Renal cortex interstitium (tissue), 11 donors: ENCODE data around the gene OCIAD1. TPM values are rescaled to one million over a fixed set of nuclear protein-coding genes. Genes with fewer than 3 reads are reported as not detected.
A peak's percentile ranks its signal among the peaks of the same experiment; 100 is the strongest.
"Not testable (repeated sequence)": the region's sequence is repeated elsewhere in the genome, so short reads cannot be mapped to it uniquely, and the experiment has no call there.

ENCODE experiments used
- DNase-seq, 11 donors: peaks; one replicate each; pipeline ENCODE4 v3.0.0-alpha.2; 2013; ENCODE audit warnings: low read depth in 9 of 11, low spot score in 4 of 11; ENCODE audit errors: extremely low read depth in 1 of 11
- polyA plus RNA-seq, 3 donors: library from polyadenylated mRNA; unstranded; fragments of 120-200 nt; gene quantifications; one replicate each; pipeline ENCODE4 v1.2.1, GENCODE V29; 2013; ENCODE audit not compliant: insufficient read length in 3 of 3

The OCIAD1 gene
- polyA plus RNA-seq, 3 donors = 224 to 295 (median 256) TPM

- DNase-seq = no peak
Measured at GRCh38 chr4:48799157-48799556, 31.7 kb upstream of the OCIAD1 start.

DNA sequence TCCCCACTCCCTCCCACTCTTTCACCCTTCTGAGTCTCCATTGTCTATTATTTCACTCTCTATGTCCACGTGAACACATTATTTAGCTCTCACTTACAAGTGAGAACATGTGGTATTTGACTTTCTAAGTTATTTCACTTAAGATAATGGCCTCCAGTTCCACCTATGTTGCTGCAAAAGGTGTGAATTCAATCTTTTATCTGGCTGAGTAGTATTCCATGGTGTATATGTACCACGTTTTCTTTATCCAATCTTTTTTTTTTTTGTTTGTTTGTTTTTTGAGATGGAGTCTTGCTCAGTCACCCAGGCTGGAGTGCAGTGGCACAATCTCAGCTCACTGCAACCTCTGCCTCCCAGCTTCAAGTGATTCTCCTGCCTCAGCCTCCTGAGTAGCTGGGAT is 30.7 kb upstream of the OCIAD1 start:
- DNase-seq = not testable (repeated sequence)

DNA sequence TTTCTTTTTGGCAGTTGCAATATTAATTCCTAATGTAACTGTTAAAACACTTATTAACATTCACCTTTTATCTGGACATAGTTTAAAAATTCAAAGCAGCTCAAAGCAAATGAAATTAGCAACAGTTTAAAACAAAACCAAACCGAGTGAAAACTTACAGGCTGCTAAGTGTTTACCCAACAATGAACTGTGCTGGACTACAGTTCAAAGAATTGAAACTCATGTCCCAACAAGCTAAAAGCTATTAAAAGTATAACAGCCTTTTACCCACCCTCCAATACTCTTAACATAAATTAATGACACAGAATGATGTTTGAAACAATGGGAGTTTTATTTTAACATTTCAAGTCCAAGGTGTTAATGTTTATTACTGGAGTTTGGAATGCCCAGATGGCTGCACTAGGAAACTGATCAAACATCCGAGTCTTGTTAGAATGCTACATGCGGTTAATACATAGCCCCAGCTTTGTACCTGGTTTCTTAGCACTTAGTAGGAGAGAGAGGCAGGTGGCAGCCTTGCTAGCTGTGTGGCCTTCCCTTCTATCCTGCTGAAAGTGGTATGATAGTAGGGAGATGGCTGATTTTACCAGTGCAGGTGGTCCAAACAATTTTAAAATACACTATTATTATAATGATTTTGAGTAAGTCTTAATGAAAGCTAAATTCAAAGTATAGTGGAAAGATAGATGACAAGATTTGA is 29.7 kb upstream of the OCIAD1 start:
- no peak for DNase-seq

DNA sequence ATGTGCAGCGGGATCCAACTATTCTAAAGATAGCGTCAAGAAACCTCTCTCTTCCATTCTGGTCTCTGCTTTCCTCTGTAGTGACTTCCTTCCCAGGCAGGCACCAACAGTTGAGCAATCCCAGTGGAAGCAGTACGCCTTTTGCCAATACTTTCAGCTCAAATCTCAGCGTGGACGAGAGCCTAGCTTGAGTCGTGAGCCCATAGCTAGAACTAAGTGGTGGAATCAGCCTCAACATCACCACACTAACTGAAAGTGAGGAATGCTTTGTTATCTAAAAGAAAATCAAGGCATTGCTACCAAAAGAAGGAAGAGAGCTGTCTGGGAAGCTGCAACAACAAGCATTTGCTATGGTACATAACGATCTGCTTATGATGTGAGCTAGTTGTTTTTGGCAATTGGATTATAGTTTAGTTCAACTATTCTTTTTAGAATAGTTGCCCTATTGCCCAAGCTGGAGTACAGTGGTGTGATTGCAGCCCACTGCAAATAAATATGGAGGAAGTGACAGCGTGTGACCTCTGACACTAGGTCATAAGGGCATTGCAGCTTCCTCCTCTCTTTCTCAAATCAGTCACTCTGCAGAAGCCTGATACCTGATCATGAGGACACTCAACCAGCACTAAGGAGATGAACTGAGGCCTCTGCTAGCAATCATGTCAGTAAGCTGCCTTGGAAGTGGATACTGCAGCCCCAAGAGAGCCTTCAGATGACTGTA is 26.1 kb upstream of the OCIAD1 start:
- DNase-seq = no peak

GRCh38 chr4:48812866-48813265 is 18.0 kb upstream of the OCIAD1 start:
- DNase-seq = no peak

GRCh38 chr4:48813964-48814363 is 16.9 kb upstream of the OCIAD1 start:
- peak in 3 of 11 donors; percentile 37 to 43 (median 41) for DNase-seq

GRCh38 chr4:48815483-48815882 is 15.4 kb upstream of the OCIAD1 start:
- DNase-seq = no peak

- not testable (repeated sequence) for DNase-seq
Measured at GRCh38 chr4:48816297-48816696, 14.6 kb upstream of the OCIAD1 start.

DNA sequence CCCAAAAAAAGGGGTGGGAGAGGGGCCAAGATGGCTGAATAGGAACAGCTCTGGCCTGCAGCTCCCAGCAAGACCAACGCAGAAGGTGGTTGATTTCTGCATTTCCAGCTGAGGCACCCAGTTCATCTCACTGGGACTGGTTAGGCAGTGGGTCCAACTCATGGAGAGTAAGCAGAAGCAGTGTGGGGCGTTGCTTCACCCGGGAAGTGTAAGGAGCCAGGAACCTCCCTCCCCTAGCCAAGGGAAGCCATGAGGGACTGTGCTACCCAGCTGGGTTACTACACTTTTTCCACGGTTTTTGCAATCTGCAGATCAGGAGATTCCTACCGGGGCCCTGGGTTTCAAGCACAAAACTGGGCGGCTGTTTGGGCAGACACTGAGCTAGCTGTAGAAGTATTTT is 13.9 kb upstream of the OCIAD1 start:
- no peak for DNase-seq

- DNase-seq = not testable (repeated sequence)
Measured at GRCh38 chr4:48821431-48821830, 9.5 kb upstream of the OCIAD1 start.

GRCh38 chr4:48827622-48828021 is 3.3 kb upstream of the OCIAD1 start:
- DNase-seq = no peak

DNA sequence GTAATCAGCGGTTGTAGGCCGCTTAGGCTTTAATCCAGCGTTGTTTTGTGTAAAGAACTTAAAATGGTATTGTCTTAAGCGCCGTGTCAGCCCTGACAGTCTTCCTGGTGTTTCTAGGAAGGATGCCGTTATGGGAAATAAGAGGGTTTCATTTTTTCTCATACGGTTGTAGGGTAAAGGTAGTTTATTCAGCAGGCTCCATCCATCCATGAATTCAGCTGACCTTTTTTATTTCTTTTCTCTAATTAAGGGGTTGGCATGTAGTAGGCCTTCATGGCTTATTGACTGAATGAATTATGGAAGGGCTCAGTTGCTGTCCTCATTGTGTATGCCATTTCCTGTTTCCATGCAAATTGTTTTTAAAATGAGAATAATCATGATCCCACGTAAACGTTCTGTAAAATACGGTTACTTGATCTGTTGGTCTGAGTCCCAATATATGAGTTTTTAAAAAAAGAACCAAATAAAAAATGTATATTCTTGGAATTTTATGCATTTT is 693 bp downstream of the OCIAD1 start:
- DNase-seq = peak in 6 of 11 donors; percentile 8 to 45 (median 22)

DNA sequence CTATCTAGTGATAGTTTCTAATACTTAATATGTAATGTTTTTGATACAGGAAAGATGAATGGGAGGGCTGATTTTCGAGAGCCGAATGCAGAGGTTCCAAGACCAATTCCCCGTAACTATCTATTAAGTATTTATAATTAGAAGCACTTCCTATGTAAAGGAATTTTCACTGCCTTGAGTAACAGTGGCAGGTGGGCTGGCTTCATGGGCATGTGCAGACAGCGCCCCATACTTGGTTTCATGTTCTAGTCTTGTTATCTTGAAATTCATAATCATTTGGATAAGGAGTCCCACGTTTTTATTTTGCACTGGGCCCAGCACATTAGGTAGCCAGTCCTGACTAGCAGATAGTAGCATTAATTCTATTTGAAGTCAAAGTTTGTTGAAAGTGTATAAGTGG is 1.7 kb downstream of the OCIAD1 start:
- no peak for DNase-seq

- no peak for DNase-seq
Measured at GRCh38 chr4:48836658-48837057, 5.8 kb downstream of the OCIAD1 start.

GRCh38 chr4:48841045-48841827 is 10.3 kb downstream of the OCIAD1 start:
- no peak for DNase-seq

DNA sequence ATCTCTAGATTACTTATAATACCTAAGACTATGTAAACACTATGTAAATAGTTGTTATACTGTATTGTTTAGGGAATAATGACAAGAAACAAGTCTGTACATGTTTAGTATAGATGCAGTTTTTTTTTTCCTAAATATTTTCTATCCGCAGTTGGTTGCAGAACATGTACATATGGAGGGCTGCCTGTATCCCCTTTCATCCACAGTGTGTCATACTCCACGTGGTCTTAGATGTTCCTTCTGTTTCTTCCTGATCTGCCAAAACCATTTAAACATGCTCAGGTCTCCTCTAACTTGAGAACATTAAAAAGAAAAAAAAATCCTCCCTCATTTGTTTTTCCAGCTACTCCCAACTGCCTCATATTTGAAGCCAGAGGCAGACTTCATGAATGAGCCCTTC is 14.0 kb downstream of the OCIAD1 start:
- DNase-seq = no peak

DNA sequence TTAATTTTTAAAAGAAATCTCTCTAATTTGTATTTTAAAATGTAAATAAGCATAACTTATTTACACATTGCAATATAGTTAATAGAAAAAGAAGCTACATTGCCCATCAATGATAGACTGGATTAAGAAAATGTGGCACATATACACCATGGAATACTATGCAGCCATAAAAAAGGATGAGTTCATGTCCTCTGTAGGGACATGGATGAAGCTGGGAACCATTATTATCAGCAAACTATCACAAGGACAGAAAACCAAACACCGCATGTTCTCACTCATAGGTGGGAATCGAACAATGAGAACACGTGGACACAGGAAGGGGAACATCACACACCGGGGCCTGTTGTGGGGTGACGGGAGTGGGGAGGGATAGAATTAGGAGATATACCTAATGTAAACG is 17.9 kb downstream of the OCIAD1 start:
- not testable (repeated sequence) for DNase-seq

DNA sequence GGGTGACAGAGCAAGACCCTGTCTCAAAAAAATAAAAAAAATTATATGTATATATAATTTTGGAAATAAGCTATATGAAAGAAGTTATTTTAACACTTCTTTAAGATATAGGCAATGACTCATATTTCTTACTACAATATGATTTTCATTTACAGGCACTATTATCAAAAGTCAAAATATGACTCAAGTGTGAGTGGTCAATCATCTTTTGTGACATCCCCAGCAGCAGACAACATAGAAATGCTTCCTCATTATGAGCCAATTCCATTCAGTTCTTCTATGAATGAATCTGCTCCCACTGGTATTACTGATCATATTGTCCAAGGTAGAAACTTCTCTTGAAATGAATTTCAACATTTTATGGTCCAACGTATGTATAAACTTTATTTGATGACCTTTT is 20.8 kb downstream of the OCIAD1 start:
- DNase-seq = no peak

GRCh38 chr4:48853604-48854394 is 22.9 kb downstream of the OCIAD1 start:
- no peak for DNase-seq
